Measurements from ENCODE around the gene SYCE3.

SYCE3 gene

GRCh38 chr22:50605613-50606074 lies 42.9 kb upstream of the SYCE3 start:
- H3K36me3 ChIP-seq (ENCODE audit: control insufficient read depth, insufficient read depth, low read length), result no peaks in the 10 kb centered on the region
- DNase-seq (ENCODE audit: extremely low read depth, insufficient read length), result no peak
- no peak overlapping the region for H3K4me3 ChIP-seq (replicated peaks; ENCODE audit: low read depth, low read length)
- peaks cover 5% of the 10 kb centered on the region for H3K27me3 ChIP-seq (replicated peaks; ENCODE audit: control insufficient read depth, insufficient read depth, low read length)
- TF ChIP-seq, protein P1, sequence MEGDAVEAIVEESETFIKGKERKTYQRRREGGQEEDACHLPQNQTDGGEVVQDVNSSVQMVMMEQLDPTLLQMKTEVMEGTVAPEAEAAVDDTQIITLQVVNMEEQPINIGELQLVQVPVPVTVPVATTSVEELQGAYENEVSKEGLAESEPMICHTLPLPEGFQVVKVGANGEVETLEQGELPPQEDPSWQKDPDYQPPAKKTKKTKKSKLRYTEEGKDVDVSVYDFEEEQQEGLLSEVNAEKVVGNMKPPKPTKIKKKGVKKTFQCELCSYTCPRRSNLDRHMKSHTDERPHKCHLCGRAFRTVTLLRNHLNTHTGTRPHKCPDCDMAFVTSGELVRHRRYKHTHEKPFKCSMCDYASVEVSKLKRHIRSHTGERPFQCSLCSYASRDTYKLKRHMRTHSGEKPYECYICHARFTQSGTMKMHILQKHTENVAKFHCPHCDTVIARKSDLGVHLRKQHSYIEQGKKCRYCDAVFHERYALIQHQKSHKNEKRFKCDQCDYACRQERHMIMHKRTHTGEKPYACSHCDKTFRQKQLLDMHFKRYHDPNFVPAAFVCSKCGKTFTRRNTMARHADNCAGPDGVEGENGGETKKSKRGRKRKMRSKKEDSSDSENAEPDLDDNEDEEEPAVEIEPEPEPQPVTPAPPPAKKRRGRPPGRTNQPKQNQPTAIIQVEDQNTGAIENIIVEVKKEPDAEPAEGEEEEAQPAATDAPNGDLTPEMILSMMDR (IDR thresholded peaks at IDR 0.05; ENCODE audit: insufficient read depth, low read length, poor library complexity, severe bottlenecking), result no peak

DNA sequence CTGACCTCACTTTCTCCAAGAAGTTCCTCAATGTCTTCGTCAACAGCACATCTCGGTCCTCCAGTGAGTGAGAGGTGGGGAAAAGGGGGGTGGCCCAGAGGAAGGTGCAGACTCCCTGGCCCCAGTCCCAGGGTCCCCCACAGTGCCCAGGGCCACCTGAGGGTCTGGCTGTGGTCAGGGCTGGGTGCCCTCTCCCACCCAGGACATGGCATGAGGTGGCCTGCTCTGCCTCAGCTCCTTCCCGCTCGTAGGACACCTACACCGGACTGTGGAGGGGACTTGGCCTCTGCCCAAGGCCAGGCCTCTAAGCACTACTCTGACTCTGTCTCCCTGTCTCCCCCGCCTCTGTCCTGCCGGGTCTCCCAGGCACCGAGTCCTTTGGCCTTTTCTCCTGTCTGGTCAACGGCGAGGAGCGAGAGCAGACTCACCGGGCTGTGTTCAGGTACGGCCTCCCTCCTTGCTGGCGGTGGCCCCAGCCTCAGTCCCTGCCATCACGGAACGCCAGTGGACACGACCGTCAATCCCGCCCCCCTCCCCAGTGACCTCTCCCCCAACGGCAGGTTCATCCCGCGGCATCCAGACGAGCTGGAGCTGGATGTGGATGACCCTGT lies 42.4 kb upstream of the SYCE3 start:
- TF ChIP-seq, protein P1 (IDR thresholded peaks at IDR 0.05; ENCODE audit: insufficient read depth, low read length, poor library complexity, severe bottlenecking), result no peak
- H3K36me3 ChIP-seq (ENCODE audit: control insufficient read depth, insufficient read depth, low read length), result no peaks in the 10 kb centered on the region
- no peak for DNase-seq (ENCODE audit: extremely low read depth, insufficient read length)
- H3K4me3 ChIP-seq (replicated peaks; ENCODE audit: low read depth, low read length), result no peak overlapping the region
- H3K27me3 ChIP-seq (replicated peaks; ENCODE audit: control insufficient read depth, insufficient read depth, low read length), result peaks cover 5% of the 10 kb centered on the region

DNA sequence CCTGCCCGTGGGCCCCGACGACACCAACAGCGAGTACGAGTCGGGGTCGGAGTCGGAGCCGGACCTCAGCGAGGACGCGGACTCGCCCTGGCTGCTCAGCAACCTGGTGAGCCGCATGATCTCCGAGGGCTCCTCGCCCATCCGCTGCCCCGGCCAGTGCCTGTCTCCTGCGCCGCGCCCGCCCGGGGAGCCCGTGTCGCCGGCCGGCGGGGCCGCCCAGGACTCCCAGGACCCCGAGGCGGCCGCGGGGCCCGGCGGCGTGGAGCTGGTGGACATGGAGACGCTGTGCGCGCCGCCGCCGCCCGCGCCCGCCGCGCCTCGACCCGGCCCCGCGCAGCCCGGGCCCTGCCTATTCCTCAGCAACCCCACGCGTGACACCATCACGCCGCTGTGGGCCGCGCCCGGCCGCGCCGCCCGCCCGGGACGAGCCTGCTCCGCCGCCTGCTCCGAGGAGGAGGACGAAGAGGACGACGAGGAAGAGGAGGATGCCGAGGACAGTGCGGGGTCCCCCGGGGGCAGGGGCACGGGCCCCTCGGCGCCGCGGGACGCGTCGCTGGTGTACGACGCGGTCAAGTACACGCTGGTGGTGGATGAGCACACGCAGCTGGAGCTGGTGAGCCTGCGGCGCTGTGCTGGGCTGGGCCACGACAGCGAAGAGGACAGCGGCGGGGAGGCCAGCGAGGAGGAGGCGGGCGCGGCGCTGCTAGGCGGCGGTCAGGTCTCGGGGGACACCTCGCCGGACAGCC lies 41.7 kb upstream of the SYCE3 start:
- no peaks in the 10 kb centered on the region for H3K36me3 ChIP-seq (ENCODE audit: control insufficient read depth, insufficient read depth, low read length)
- H3K4me3 ChIP-seq (replicated peaks; ENCODE audit: low read depth, low read length), result no peak overlapping the region
- DNase-seq (ENCODE audit: extremely low read depth, insufficient read length), result no peak
- TF ChIP-seq, protein P1 (IDR thresholded peaks at IDR 0.05; ENCODE audit: insufficient read depth, low read length, poor library complexity, severe bottlenecking), result no peak
- peaks cover 5% of the 10 kb centered on the region for H3K27me3 ChIP-seq (replicated peaks; ENCODE audit: control insufficient read depth, insufficient read depth, low read length)

DNA sequence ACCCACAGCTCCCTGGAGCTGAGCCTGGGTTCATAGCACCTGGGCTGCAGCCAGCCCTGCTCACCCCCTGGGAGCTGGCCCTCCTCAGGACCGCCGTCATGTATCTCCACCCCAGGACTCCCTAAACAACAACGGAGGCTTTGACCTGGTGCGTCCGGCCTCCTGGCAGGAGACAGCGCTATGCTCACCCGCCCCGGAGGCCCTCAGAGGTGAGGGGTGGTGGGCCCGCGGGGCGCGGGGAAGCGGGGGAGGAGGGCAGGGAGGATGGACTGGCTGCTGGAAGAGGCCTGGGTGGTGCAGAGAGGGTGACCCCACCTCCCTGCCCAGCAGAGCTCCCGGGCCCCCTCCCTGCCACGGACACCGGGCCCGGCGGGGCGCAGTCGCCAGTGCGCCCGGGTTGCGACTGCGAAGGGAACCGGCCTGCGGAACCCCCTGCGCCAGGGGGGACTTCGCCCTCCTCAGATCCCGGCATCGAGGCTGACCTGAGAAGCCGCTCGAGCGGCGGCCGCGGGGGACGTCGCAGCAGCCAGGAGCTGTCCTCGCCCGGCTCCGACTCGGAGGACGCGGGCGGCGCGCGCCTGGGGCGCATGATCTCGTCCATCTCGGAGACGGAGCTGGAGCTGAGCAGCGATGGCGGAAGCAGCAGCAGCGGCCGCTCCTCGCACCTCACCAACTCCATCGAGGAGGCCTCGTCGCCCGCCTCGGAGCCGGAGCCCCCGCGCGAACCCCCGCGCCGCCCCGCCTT lies 41.0 kb upstream of the SYCE3 start:
- Histone ChIP-seq H3K36me3 (ENCODE audit: control insufficient read depth, insufficient read depth, low read length) (no peaks in the 10 kb centered on the region), H3K27me3 (replicated peaks; ENCODE audit: control insufficient read depth, insufficient read depth, low read length) (peaks cover 5% of the 10 kb centered on the region), H3K4me3 (replicated peaks; ENCODE audit: low read depth, low read length) (no peak overlapping the region)
- TF ChIP-seq, protein P1 (IDR thresholded peaks at IDR 0.05; ENCODE audit: insufficient read depth, low read length, poor library complexity, severe bottlenecking), result no peak
- no peak for DNase-seq (ENCODE audit: extremely low read depth, insufficient read length)

DNA sequence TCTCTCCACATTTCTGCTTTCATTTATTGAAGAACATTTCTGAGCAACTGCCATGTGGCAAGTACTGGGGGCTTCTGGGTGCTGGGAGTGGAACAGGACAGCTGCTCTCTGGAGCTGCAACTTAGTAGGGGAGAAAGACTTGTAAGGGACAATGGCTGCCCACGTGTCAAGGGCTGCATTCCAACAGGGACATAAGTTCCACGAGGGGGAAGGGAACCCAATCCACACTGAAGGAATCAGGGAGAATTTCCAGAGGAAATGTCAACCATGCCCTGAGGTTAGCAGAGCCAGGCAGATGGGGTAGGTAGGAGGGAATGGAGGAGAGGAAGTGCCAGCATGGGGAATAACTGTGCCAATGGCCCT lies 39.6 kb upstream of the SYCE3 start:
- no peak for DNase-seq (ENCODE audit: extremely low read depth, insufficient read length)
- Histone ChIP-seq H3K4me3 (replicated peaks; ENCODE audit: low read depth, low read length) (no peak overlapping the region), H3K36me3 (ENCODE audit: control insufficient read depth, insufficient read depth, low read length) (no peaks in the 10 kb centered on the region), H3K27me3 (replicated peaks; ENCODE audit: control insufficient read depth, insufficient read depth, low read length) (peaks cover 3% of the 10 kb centered on the region)
- TF ChIP-seq, protein P1 (IDR thresholded peaks at IDR 0.05; ENCODE audit: insufficient read depth, low read length, poor library complexity, severe bottlenecking), result no peak

All from GM06990 (cell line).